HCEC 1CT (cell line): Measurements from ENCODE around the gene CHN1.

Experiments
- DNase-seq: peaks from one replicate; pipeline ENCODE4 v3.0.0-alpha.2; 2017

CHN1 gene

DNA sequence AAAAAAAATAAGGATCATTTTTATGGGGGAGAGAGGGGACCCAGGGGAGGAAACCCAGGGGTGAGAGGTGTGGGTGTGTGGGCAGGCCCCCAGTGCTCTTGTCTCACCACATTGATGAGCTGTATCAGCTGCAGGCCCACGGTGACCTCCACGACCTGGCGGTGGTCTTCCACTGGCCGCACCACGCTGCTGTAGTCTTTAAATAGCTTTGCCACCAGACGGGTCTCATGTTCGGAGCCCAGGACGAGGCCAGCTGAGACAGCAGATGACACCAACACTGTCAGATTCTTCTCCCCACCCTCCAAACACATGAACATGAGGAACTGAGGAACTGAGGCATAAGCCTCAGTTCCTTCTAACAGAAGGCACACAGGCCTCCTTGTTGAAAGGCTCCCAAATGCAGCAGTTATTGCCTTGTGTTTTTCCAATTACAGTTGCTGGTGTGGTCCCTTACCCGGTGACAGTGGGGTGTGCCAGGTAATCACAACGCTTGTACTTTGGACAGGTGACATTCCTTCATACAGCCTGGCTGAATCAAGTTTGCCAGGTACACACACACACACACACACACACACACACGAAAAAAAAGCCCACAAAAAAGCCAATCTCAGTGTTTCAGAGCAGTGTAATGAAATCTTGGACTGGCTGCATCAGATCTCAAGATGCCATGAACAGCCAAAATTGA lies 245.7 kb downstream of the CHN1 start:
- no peak for DNase-seq

DNA sequence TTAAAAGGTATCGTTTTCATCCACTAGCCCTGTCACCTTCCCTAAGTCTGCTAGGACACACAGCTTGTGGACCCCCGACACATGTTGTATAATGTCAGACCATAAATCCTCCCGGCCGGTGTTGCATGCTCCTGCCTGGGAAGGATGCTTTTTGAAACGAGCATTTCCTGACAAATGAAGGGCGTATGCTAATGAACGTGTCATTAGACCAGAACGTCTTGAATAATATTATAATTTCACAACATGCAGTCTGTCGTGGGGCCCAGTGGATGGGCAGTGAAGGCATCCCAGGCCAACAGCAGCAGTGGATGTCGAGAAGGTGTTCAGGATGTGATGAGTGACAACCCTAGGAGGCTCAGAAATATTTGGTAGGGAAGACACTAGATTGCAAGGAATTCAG lies 248.4 kb downstream of the CHN1 start:
- no peak for DNase-seq

DNA sequence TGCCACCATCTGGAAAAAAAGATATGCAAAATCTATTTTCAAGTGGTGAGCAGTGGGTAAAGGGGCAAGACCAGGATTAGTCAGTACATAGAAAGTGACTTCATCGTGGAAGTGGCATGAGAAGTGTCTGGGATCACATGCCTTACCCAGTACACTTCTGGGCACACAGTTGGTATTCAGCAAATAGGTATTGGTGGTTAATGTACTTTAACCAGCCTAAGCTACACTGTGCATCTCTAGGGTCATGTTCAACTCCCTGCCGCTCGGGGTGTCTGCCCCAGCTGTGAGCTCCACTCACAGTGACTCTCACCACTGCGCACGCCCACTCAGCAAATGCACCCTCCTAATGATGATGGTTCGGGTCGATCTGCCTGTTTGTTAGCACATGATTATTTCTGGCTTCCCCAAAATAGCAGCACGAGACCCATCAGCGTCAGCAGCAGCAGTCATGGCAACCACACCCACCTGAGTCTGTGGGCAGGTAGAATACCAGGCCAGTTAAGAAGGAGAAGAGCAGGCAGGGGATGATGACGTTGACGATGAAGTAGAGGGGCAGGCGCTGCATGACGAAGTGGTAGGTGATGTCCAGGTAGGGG lies 252.0 kb downstream of the CHN1 start:
- no peak for DNase-seq

DNA sequence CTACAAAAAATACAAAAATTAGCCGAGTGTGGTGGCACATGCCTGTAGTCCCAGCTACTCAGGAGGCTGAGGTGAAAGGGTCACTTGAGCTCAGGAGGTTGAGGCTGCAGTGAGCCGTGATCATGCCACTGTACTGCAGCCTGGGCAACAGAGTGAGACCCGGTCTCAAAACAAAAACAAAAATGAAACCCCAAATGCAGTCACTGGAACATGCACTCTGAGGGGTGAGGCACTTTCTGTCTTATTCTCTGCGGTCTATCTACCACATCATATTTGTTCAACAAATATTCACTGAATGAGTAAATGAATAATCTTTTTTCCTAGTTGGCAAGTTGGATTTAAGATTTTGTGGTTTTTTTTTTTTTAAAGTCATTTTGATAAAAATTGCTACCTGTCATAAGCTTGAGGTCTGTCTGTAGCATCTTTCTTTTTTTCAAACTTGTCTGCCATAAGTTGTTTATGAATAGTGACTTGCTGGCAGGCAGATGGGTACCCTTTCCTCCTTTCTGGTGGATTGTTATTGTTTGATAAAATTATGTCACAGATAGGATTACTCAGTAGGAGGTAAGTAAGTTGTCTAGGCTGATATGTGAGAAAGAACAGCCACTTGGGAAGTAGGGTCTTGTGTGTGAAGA lies 252.7 kb downstream of the CHN1 start:
- no peak for DNase-seq

DNA sequence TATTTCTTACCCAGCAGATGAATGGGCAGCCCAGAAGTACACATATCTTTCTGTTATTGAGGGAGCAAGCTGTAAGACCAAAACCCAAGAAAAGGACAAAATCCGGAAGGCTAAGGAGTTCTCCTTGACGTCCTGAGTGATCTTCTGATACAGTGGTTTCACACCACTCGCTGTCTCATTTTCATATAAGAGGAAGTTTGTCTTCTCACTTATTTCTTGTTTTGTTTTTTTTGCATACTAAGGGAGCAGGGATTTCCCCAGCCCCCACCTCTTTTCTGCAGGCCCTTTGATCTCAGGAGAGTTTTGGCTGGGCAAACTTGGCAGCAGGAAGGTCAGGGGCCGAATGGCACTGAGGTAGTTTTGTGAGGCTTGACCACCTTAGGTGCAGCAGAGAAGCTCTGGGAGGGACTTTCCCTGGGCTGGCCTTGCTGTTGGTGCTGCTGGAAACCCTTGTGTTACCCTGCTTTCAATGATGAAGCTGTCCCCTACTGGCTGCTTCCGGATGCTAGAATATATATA lies 254.2 kb downstream of the CHN1 start:
- DNase-seq: no peak

DNA sequence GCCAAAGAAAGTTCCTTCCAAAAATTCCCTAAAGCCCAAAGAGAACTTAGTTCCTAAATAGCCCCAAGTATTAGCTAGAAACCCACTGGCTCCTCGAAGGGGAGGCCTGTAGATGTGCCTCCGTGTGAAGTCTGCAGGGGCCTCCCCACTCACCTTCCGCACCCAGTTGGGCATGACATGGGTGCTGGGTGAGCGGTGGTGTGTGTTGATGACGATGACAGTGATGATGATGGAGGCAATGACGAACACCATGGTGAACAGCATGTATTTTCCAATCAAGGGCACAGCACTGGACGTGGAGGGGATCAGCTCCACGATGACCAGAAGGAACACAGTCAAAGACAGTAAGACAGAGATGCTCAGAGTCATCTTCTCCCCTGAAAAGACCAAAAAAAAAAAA lies 255.4 kb downstream of the CHN1 start:
- DNase-seq: no peak

DNA sequence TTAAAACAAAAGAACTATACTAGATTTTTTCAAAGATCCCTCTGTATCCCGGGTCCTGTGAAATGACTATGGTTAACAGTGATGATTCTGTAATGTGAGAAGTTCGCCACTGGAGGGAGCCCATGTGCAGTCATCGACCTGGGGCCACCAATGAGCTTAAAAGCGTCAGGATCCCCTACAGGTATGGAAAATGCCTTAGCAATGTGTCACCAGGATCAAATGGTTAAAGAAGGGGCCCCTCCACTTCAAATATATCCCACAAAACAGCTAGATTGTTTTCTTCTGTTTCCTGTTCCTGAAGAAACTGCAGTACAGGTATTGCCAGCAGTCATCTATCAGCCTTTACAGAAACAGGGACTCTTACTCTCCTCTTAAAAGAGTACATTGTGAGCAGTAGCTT lies 256.2 kb downstream of the CHN1 start:
- DNase-seq: peak; percentile 39
